ENCODE results near the gene CACNA1C. TPM values are rescaled to one million over a fixed set of nuclear protein-coding genes. Genes with fewer than 3 reads are reported as not detected.

CACNA1C gene
- total RNA-seq, 1 experiment from 2014 or later = 1.1 TPM

GRCh38 chr12:2697057-2697800 is 644.4 kb downstream of the CACNA1C start:
- DNase-seq = peak; percentile 20
- Histone ChIP-seq H3K4ac (ENCODE audit: low read depth, low read length) (no peak overlapping the region), H3T11ph (ENCODE audit: low read length) (no peak overlapping the region), H3K23ac (ENCODE audit: insufficient read length, low read depth, low read length) (no peak overlapping the region), H3K9ac (ENCODE audit: extremely low read depth, insufficient read length, low read length) (no peak overlapping the region), H4K20me1 (ENCODE audit: control insufficient read depth, insufficient read depth, insufficient read length) (no peaks in the 10 kb centered on the region), H4K5ac (ENCODE audit: insufficient read length, low read depth, low read length) (no peak overlapping the region), H2BK20ac (ENCODE audit: low read depth, low read length, poor library complexity, severe bottlenecking) (no peak overlapping the region), H2BK12ac (ENCODE audit: insufficient read length, low read depth, low read length) (no peak overlapping the region), H2BK15ac (ENCODE audit: low read depth, low read length) (no peak overlapping the region), H3K4me2 (ENCODE audit: insufficient read depth, insufficient read length, low read length) (no peak overlapping the region), H2BK5ac (ENCODE audit: insufficient read length, low read length) (no peak overlapping the region), H3K9me3 (ENCODE audit: control insufficient read depth, low read depth, low read length) (no peaks in the 10 kb centered on the region), H4K8ac (replicated peaks; ENCODE audit: insufficient read length, low read depth, low read length) (no peak overlapping the region), H3K14ac (ENCODE audit: insufficient read depth, low read length) (no peak overlapping the region; the same call in 1 of the 2 replicates), H2BK120ac (ENCODE audit: low read depth, low read length, poor library complexity, severe bottlenecking) (no peak overlapping the region), H3K56ac (ENCODE audit: insufficient read length, low read depth, low read length) (no peak overlapping the region), H3K18ac (ENCODE audit: insufficient read length, low read depth, low read length) (no peak overlapping the region), H3K27me3 (ENCODE audit: insufficient read depth, low read length) (no peaks in the 10 kb centered on the region), H3K79me1 (ENCODE audit: insufficient read depth, low read depth, low read length, poor library complexity, severe bottlenecking) (no peaks in the 10 kb centered on the region), H3K79me2 (ENCODE audit: insufficient read depth, low read length) (no peaks in the 10 kb centered on the region), H3K4me1 (ENCODE audit: insufficient read depth, low read length) (no peaks in the 10 kb centered on the region; the same call in 1 of the 2 replicates), H4K91ac (ENCODE audit: insufficient read length, low read depth, low read length) (no peak overlapping the region), H2AK5ac (ENCODE audit: insufficient read length, low read length) (no peak overlapping the region), H2AFZ (ENCODE audit: low read length) (no peak overlapping the region), H3K23me2 (ENCODE audit: insufficient read length, low read depth, low read length, poor library complexity, severe bottlenecking) (no peaks in the 10 kb centered on the region), H3K27ac (ENCODE audit: insufficient read length, low read depth, low read length) (no peak overlapping the region)
- peaks cover 0 to 16% (median 8%) of the 10 kb centered on the region in 3 experiments; a peak in 5 of 7 replicates for H3K36me3 Mint-ChIP-seq (ENCODE audit: insufficient read depth in 1 of 3, low read depth in 3 of 3)
- H3K27me3 Mint-ChIP-seq (ENCODE audit: low read depth) = peaks cover 68% of the 10 kb centered on the region
- TF ChIP-seq CTCF (conservative IDR thresholded peaks at IDR 0.05) = no peak
- H3K27ac Mint-ChIP-seq = no peak overlapping the region
- peaks cover 13 to 27% of the 10 kb centered on the region in 2 experiments for H3K9me3 Mint-ChIP-seq
- WGBS (ENCODE audit: extremely low coverage, insufficient read length, low lambda C conversion rate) = no CpG with 5 or more reads among the region's 10 CpGs
- H3K4me1 Mint-ChIP-seq = peaks cover 10 to 11% of the 10 kb centered on the region in 2 experiments
- H3K4me3 Mint-ChIP-seq = no peak overlapping the region

Data from H9 (cell line).